H9 (cell line): Measurements from ENCODE around the gene ITIH5. TPM values are rescaled to one million over a fixed set of nuclear protein-coding genes. Genes with fewer than 3 reads are reported as not detected.

Experiments used
- DNase-seq: peaks from one replicate; pipeline ENCODE4 v3.0.0-alpha.2; 2017
- H2AFZ ChIP-seq: one replicate; pipeline ENCODE4 v1.6.1; 2013; ENCODE audit warnings: mild to moderate bottlenecking, low read length, control low read depth, moderate library complexity
- H2AK5ac ChIP-seq: 2 replicates; pipeline ENCODE4 v1.6.1; 2013; ENCODE audit warnings: low read length, control low read depth, mixed read lengths; ENCODE audit not compliant: insufficient read length
- H2BK120ac ChIP-seq: one replicate; pipeline ENCODE4 v1.6.1; 2013; ENCODE audit warnings: low read depth, mild to moderate bottlenecking, low read length, control low read depth, inconsistent platforms; ENCODE audit not compliant: poor library complexity, severe bottlenecking
- H2BK12ac ChIP-seq: 2 replicates; pipeline ENCODE4 v1.6.1; 2013; ENCODE audit warnings: low read length, control low read depth, mixed read lengths, low read depth; ENCODE audit not compliant: insufficient read length
- H2BK15ac ChIP-seq: 2 replicates; pipeline ENCODE4 v1.6.1; 2013; ENCODE audit warnings: low read depth, low read length, control low read depth
- H2BK20ac ChIP-seq: one replicate; pipeline ENCODE4 v1.6.1; 2013; ENCODE audit warnings: low read depth, mild to moderate bottlenecking, low read length, control low read depth, inconsistent platforms; ENCODE audit not compliant: poor library complexity, severe bottlenecking
- H2BK5ac ChIP-seq: 2 replicates; pipeline ENCODE4 v1.6.1; 2013; ENCODE audit warnings: low read length, control low read depth, mixed read lengths; ENCODE audit not compliant: insufficient read length
- H3K14ac ChIP-seq: 2 replicates; pipeline ENCODE4 v1.6.1; 2013; ENCODE audit warnings: low read length, control low read depth; ENCODE audit not compliant: insufficient read depth
- H3K18ac ChIP-seq: 2 replicates; pipeline ENCODE4 v1.6.1; 2013; ENCODE audit warnings: low read depth, mild to moderate bottlenecking, mixed read lengths, low read length, control low read depth; ENCODE audit not compliant: insufficient read length
- H3K23ac ChIP-seq: 2 replicates; pipeline ENCODE4 v1.6.1; 2013; ENCODE audit warnings: low read length, control low read depth, mixed read lengths, low read depth; ENCODE audit not compliant: insufficient read length
- H3K23me2 ChIP-seq: 2 replicates; pipeline ENCODE4 v1.6.1; 2013; ENCODE audit warnings: low read depth, mild to moderate bottlenecking, mixed read lengths, low read length, control low read depth; ENCODE audit not compliant: insufficient read length, poor library complexity, severe bottlenecking
- H3K27ac ChIP-seq: 2 replicates; pipeline ENCODE4 v1.5.1; 2013; ENCODE audit warnings: low read length, control low read depth, mixed read lengths, low read depth; ENCODE audit not compliant: insufficient read length
- H3K27me3 ChIP-seq: 2 replicates; pipeline ENCODE4 v1.6.1; 2013; ENCODE audit warnings: low read length, control low read depth, inconsistent platforms; ENCODE audit not compliant: insufficient read depth
- H3K4ac ChIP-seq: 2 replicates; pipeline ENCODE4 v1.6.1; 2013; ENCODE audit warnings: low read depth, mild to moderate bottlenecking, control low read depth, inconsistent platforms, low read length, moderate library complexity
- H3K4me1 ChIP-seq: 2 replicates; pipeline ENCODE4 v1.6.1; 2013; ENCODE audit warnings: low read length, control low read depth, inconsistent platforms; ENCODE audit not compliant: insufficient read depth
- H3K4me2 ChIP-seq: 2 replicates; pipeline ENCODE4 v1.6.1; 2013; ENCODE audit warnings: low read length, control low read depth, mixed read lengths; ENCODE audit not compliant: insufficient read length, insufficient read depth
- H3K56ac ChIP-seq: 2 replicates; pipeline ENCODE4 v1.6.1; 2013; ENCODE audit warnings: low read depth, mild to moderate bottlenecking, mixed read lengths, low read length, control low read depth; ENCODE audit not compliant: insufficient read length
- H3K79me1 ChIP-seq: 2 replicates; pipeline ENCODE4 v1.6.1; 2013; ENCODE audit warnings: low read depth, mild to moderate bottlenecking, moderate library complexity, low read length, control low read depth, inconsistent platforms; ENCODE audit not compliant: insufficient read depth, poor library complexity, severe bottlenecking
- H3K79me2 ChIP-seq: 2 replicates; pipeline ENCODE4 v1.6.1; 2013; ENCODE audit warnings: low read length, control low read depth, inconsistent platforms; ENCODE audit not compliant: insufficient read depth
- H3K9ac ChIP-seq: 2 replicates; pipeline ENCODE4 v1.6.1; 2013; ENCODE audit warnings: low read length, control low read depth, mixed read lengths; ENCODE audit not compliant: insufficient read length; ENCODE audit errors: extremely low read depth
- H3K9me3 ChIP-seq: one replicate; pipeline ENCODE4 v1.6.1; 2013; ENCODE audit warnings: low read depth, low read length, inconsistent platforms; ENCODE audit not compliant: control insufficient read depth
- H3T11ph ChIP-seq: one replicate; pipeline ENCODE4 v1.6.1; 2013; ENCODE audit warnings: mild to moderate bottlenecking, low read length, control low read depth, inconsistent platforms
- H4K20me1 ChIP-seq: one replicate; pipeline ENCODE4 v1.6.1; 2013; ENCODE audit not compliant: control insufficient read depth, insufficient read length, insufficient read depth
- H4K5ac ChIP-seq: 2 replicates; pipeline ENCODE4 v1.6.1; 2013; ENCODE audit warnings: low read depth, mild to moderate bottlenecking, mixed read lengths, low read length, control low read depth; ENCODE audit not compliant: insufficient read length
- H4K8ac ChIP-seq: replicated peaks from 2 replicates; pipeline ENCODE4 v1.6.1; 2013; ENCODE audit warnings: low read length, control low read depth, mixed read lengths, low read depth; ENCODE audit not compliant: insufficient read length
- H4K91ac ChIP-seq: 2 replicates; pipeline ENCODE4 v1.6.1; 2013; ENCODE audit warnings: low read depth, mild to moderate bottlenecking, moderate library complexity, mixed read lengths, low read length, control low read depth; ENCODE audit not compliant: insufficient read length
- H3K27ac Mint-ChIP-seq, 3 experiments: 2 replicates in 2 of 3; 3 replicates in 1 of 3; pipeline ENCODE4 v1.8.0; 2020 to 2021; ENCODE audit warnings: mixed read lengths in 3 of 3, mild to moderate bottlenecking in 1 of 3, moderate library complexity in 1 of 3
- H3K27me3 Mint-ChIP-seq: 2 replicates; pipeline ENCODE4 v1.8.0; 2021; ENCODE audit warnings: low read depth, mild to moderate bottlenecking, moderate library complexity, mixed read lengths
- H3K36me3 Mint-ChIP-seq, 3 experiments: 2 replicates in 2 of 3; 3 replicates in 1 of 3; pipeline ENCODE4 v1.8.0; 2020 to 2021; ENCODE audit warnings: low read depth in 3 of 3, mixed read lengths in 3 of 3; ENCODE audit not compliant: insufficient read depth in 1 of 3
- H3K4me1 Mint-ChIP-seq, 2 experiments: 2 replicates each; pipeline ENCODE4 v1.8.0; 2020; ENCODE audit warnings: mixed read lengths in 2 of 2
- H3K4me3 Mint-ChIP-seq, 2 experiments: 2 replicates in 1 of 2; 3 replicates in 1 of 2; pipeline ENCODE4 v1.8.0; 2020 to 2021; ENCODE audit warnings: mild to moderate bottlenecking in 2 of 2, mixed read lengths in 2 of 2, moderate library complexity in 1 of 2
- H3K9me3 Mint-ChIP-seq, 2 experiments: 2 replicates in 1 of 2; 3 replicates in 1 of 2; pipeline ENCODE4 v1.8.0; 2020; ENCODE audit warnings: mild to moderate bottlenecking in 2 of 2, mixed read lengths in 2 of 2, moderate library complexity in 1 of 2
- CTCF ChIP-seq: fragments of 200-600 bp; sonication (generic); conservative IDR thresholded peaks from 3 replicates; pipeline ENCODE4 v1.8.0; 2021; ENCODE audit warnings: antibody characterized with exemption, mild to moderate bottlenecking
- WGBS: extraction: QIAGEN DNeasy Blood & Tissue Kit; methylation state at CpG from one replicate; pipeline ENCODE4 v1.1.7; 2013; ENCODE audit warnings: missing lambda C conversion rate, low lambda C conversion rate, mixed read lengths; ENCODE audit not compliant: insufficient read length; ENCODE audit errors: extremely low coverage; 5-methylcytosine and 5-hydroxymethylcytosine counted together
- total RNA-seq: library from RNA; stranded (reverse); gene quantifications from 2 replicates; pipeline ENCODE4 v1.2.1, GENCODE V29; 2021

ITIH5 gene
- total RNA-seq, 1 experiment from 2014 or later = 1.3 TPM

- no peaks in the 10 kb centered on the region for H3K79me2 ChIP-seq
These were observed 98.7 kb downstream of the ITIH5 start for GRCh38 chr10:7567911-7568620.

More at GRCh38 chr10:7567911-7568620, 98.7 kb downstream of the ITIH5 start:
- H3K27ac ChIP-seq = no peak overlapping the region
- no peak overlapping the region for H2AFZ ChIP-seq
- no peak overlapping the region for H2BK120ac ChIP-seq
- H4K8ac ChIP-seq = no peak overlapping the region
- H3T11ph ChIP-seq = no peak overlapping the region
- no peak overlapping the region for H2BK20ac ChIP-seq
- H3K18ac ChIP-seq = no peak overlapping the region
- H3K23ac ChIP-seq = no peak overlapping the region
- no peak overlapping the region for H3K9ac ChIP-seq
- H3K36me3 Mint-ChIP-seq = no peaks in the 10 kb centered on the region
- WGBS = no CpG with 5 or more reads among the region's 4 CpGs
- no peak overlapping the region for H2BK5ac ChIP-seq
- no peak overlapping the region for H3K27ac Mint-ChIP-seq
- H3K9me3 Mint-ChIP-seq = no peaks in the 10 kb centered on the region
- H4K91ac ChIP-seq = no peak overlapping the region
- H3K4me2 ChIP-seq = no peak overlapping the region
- H3K27me3 ChIP-seq = no peaks in the 10 kb centered on the region
- H2BK15ac ChIP-seq = no peak overlapping the region
- no peaks in the 10 kb centered on the region for H3K23me2 ChIP-seq
- H2BK12ac ChIP-seq = no peak overlapping the region
- no peak overlapping the region for H4K5ac ChIP-seq
- no peak overlapping the region for H3K56ac ChIP-seq
- H3K27me3 Mint-ChIP-seq = peaks cover 1% of the 10 kb centered on the region; the same call in 1 of the 2 replicates
- H3K4ac ChIP-seq = no peak overlapping the region
- H3K14ac ChIP-seq = no peak overlapping the region
- no peaks in the 10 kb centered on the region for H4K20me1 ChIP-seq
- no peaks in the 10 kb centered on the region for H3K4me1 ChIP-seq
- peaks cover 4 to 6% of the 10 kb centered on the region in 2 experiments for H3K4me1 Mint-ChIP-seq
- H3K79me1 ChIP-seq = no peaks in the 10 kb centered on the region
- no peak for TF ChIP-seq CTCF
- H2AK5ac ChIP-seq = no peak overlapping the region
- H3K9me3 ChIP-seq = no peaks in the 10 kb centered on the region
- DNase-seq = no peak
- no peak overlapping the region for H3K4me3 Mint-ChIP-seq
